ENCODE results near the gene GSTO2.

The GSTO2 gene

GRCh38 chr10:104307576-104308438, 38.8 kb downstream of the GSTO2 start:
- DNase-seq (ENCODE audit: low read depth) = peak; percentile 63
- no peak for TF ChIP-seq CTCF (conservative IDR thresholded peaks at IDR 0.05; ENCODE audit: low read depth, low read length)
- no peak overlapping the region for H3K4me3 ChIP-seq (ENCODE audit: low read depth, low read length)

GRCh38 chr10:104308439-104308903, 39.5 kb downstream of the GSTO2 start:
- DNase-seq (ENCODE audit: low read depth) = peak; percentile 37

GRCh38 chr10:104309980-104310978, 41.3 kb downstream of the GSTO2 start:
- H3K4me3 ChIP-seq (ENCODE audit: low read depth, low read length) = no peak overlapping the region
- DNase-seq (ENCODE audit: low read depth) = peak; percentile 84
- TF ChIP-seq CTCF (conservative IDR thresholded peaks at IDR 0.05; ENCODE audit: low read depth, low read length) = no peak

More at GRCh38 chr10:104308439-104308903, 39.5 kb downstream of the GSTO2 start:
- no peak overlapping the region for H3K4me3 ChIP-seq (ENCODE audit: low read depth, low read length)
- no peak for TF ChIP-seq CTCF (conservative IDR thresholded peaks at IDR 0.05; ENCODE audit: low read depth, low read length)

GRCh38 chr10:104311184-104311720, 42.3 kb downstream of the GSTO2 start:
- DNase-seq (ENCODE audit: low read depth) = peak; percentile 30
- TF ChIP-seq CTCF (conservative IDR thresholded peaks at IDR 0.05; ENCODE audit: low read depth, low read length) = no peak
- H3K4me3 ChIP-seq (ENCODE audit: low read depth, low read length) = no peak overlapping the region

- no peak for DNase-seq (ENCODE audit: low read depth)
- H3K4me3 ChIP-seq (ENCODE audit: low read depth, low read length) = no peak overlapping the region
- no peak for TF ChIP-seq CTCF (conservative IDR thresholded peaks at IDR 0.05; ENCODE audit: low read depth, low read length)
Measured at GRCh38 chr10:104314591-104315485, 45.9 kb downstream of the GSTO2 start.

- no peak overlapping the region for H3K4me3 ChIP-seq (ENCODE audit: low read depth, low read length)
- no peak for TF ChIP-seq CTCF (conservative IDR thresholded peaks at IDR 0.05; ENCODE audit: low read depth, low read length)
- DNase-seq (ENCODE audit: low read depth) = no peak
Measured at GRCh38 chr10:104315486-104315921, 46.5 kb downstream of the GSTO2 start.

All from choroid plexus epithelial cell (primary cell).